Neural cell (in vitro differentiated cells): Measurements from ENCODE around the gene BTD. TPM values are rescaled to one million over a fixed set of nuclear protein-coding genes. Genes with fewer than 3 reads are reported as not detected.

Source experiments
- H2AFZ ChIP-seq: fragments of 200-600, 300-800 bp; sonication (generic), shearing (Covaris generic); 2 replicates; pipeline ENCODE4 v1.6.0; 2014; ENCODE audit warnings: low read depth, mild to moderate bottlenecking, antibody characterized with exemption, low read length, moderate library complexity
- H3F3A ChIP-seq: fragments of 200-600 bp; shearing (Covaris generic); 2 replicates; pipeline ENCODE4 v1.6.1; 2016; ENCODE audit warnings: mild to moderate bottlenecking, moderate library complexity, mixed read lengths, antibody characterized with exemption, low read length; ENCODE audit not compliant: insufficient read depth, poor library complexity, severe bottlenecking
- H3K27ac ChIP-seq: fragments of 200-600, 300-800 bp; sonication (generic), shearing (Covaris generic); 2 replicates; pipeline ENCODE4 v1.5.1; 2014; ENCODE audit warnings: mild to moderate bottlenecking, low read length, moderate library complexity
- H3K27me3 ChIP-seq: fragments of 300-800, 200-600 bp; sonication (generic), shearing (Covaris generic); 2 replicates; pipeline ENCODE4 v1.6.0; 2014; ENCODE audit warnings: mild to moderate bottlenecking, low read depth, low read length, moderate library complexity; ENCODE audit not compliant: insufficient read depth
- H3K36me3 ChIP-seq: fragments of 300-800, 200-600 bp; sonication (generic), shearing (Covaris generic); 2 replicates; pipeline ENCODE4 v1.5.1; 2014; ENCODE audit warnings: mild to moderate bottlenecking, antibody characterized with exemption, low read length, moderate library complexity; ENCODE audit not compliant: insufficient read depth
- H3K4me2 ChIP-seq: fragments of 300-800, 200-600 bp; sonication (generic), shearing (Covaris generic); 2 replicates; pipeline ENCODE4 v1.6.0; 2014; ENCODE audit warnings: mild to moderate bottlenecking, low read length
- H3K4me3 ChIP-seq: fragments of 300-800, 200-600 bp; sonication (generic), shearing (Covaris generic); 2 replicates; pipeline ENCODE4 v1.5.1; 2014; ENCODE audit warnings: mild to moderate bottlenecking, low read length, moderate library complexity
- H3K79me2 ChIP-seq: fragments of 200-600 bp; shearing (Covaris generic); replicated peaks from 2 replicates; pipeline ENCODE4 v1.6.0; 2014; ENCODE audit warnings: mild to moderate bottlenecking, low read length, moderate library complexity; ENCODE audit not compliant: insufficient read depth
- H3K9ac ChIP-seq: fragments of 300-800, 200-600 bp; sonication (generic), shearing (Covaris generic); 2 replicates; pipeline ENCODE4 v1.6.1; 2016; ENCODE audit warnings: mild to moderate bottlenecking, low read length, mixed read lengths
- H3K9me2 ChIP-seq: fragments of 200-600 bp; shearing (Covaris generic); 2 replicates; pipeline ENCODE4 v1.6.1; 2016; ENCODE audit warnings: mild to moderate bottlenecking, low read length, mixed read lengths; ENCODE audit not compliant: insufficient read depth
- H3K9me3 ChIP-seq: fragments of 200-600, 300-800 bp; sonication (generic), shearing (Covaris generic); 2 replicates; pipeline ENCODE4 v1.6.1; 2016; ENCODE audit warnings: mild to moderate bottlenecking, mixed run types, low read length, moderate library complexity, mixed read lengths
- H4K20me1 ChIP-seq: fragments of 200-600 bp; shearing (Covaris generic); 2 replicates; pipeline ENCODE4 v1.6.1; 2016; ENCODE audit warnings: mild to moderate bottlenecking, mixed run types; ENCODE audit not compliant: insufficient read depth
- CTCF ChIP-seq: fragments of 450-650 bp; IDR thresholded peaks from 2 replicates; pipeline ENCODE4 v1.5.1; 2014; ENCODE audit warnings: antibody characterized with exemption, mild to moderate bottlenecking, moderate library complexity; ENCODE audit not compliant: poor library complexity, severe bottlenecking
- EP300 ChIP-seq: fragments of 450-650 bp; conservative IDR thresholded peaks from 2 replicates; pipeline ENCODE4 v1.6.1; 2014; ENCODE audit warnings: antibody characterized with exemption, mild to moderate bottlenecking, moderate library complexity; ENCODE audit not compliant: poor library complexity, severe bottlenecking
- EZH2 ChIP-seq: fragments of 200-600, 300-800 bp; shearing (Covaris generic), sonication (generic); IDR thresholded peaks from 2 replicates; pipeline ENCODE4 v1.6.1; 2014; ENCODE audit warnings: antibody characterized with exemption, low read length, borderline replicate concordance, mild to moderate bottlenecking; ENCODE audit not compliant: insufficient read depth, poor library complexity, severe bottlenecking
- MXI1 ChIP-seq: fragments of 450-650 bp; conservative IDR thresholded peaks from 2 replicates; pipeline ENCODE4 v1.6.1; 2014; ENCODE audit warnings: antibody characterized with exemption, mild to moderate bottlenecking; ENCODE audit not compliant: poor library complexity, severe bottlenecking
- POLR2AphosphoS5 ChIP-seq: IDR thresholded peaks from 2 replicates; pipeline ENCODE4 v1.6.1; 2012
- RAD21 ChIP-seq: fragments of 450-650 bp; conservative IDR thresholded peaks from 2 replicates; pipeline ENCODE4 v1.6.1; 2014; ENCODE audit warnings: antibody characterized with exemption, mild to moderate bottlenecking, moderate library complexity
- REST ChIP-seq: IDR thresholded peaks from 2 replicates; pipeline ENCODE4 v1.6.1; 2012; ENCODE audit warnings: borderline replicate concordance
- SMC3 ChIP-seq: fragments of 450-650 bp; conservative IDR thresholded peaks from 2 replicates; pipeline ENCODE4 v1.6.1; 2014; ENCODE audit warnings: antibody characterized with exemption, mild to moderate bottlenecking, moderate library complexity; ENCODE audit not compliant: poor library complexity
- TAF1 ChIP-seq: IDR thresholded peaks from 2 replicates; pipeline ENCODE4 v1.6.1; 2012; ENCODE audit warnings: low read depth
- polyA plus RNA-seq: library from polyadenylated mRNA; depleted of rRNA; stranded (reverse); fragments of >200 nt; gene quantifications from 2 replicates; pipeline ENCODE4 v1.2.3, GENCODE V29; 2014

BTD gene
- polyA plus RNA-seq, 1 donor from 2014 or later, result 4.6 TPM

GRCh38 chr3:15685927-15686326, 84.4 kb downstream of the BTD start:
- H3K4me2 ChIP-seq, result no peak overlapping the region
- no peaks in the 10 kb centered on the region for H3K9me3 ChIP-seq
- H3K36me3 ChIP-seq, result no peaks in the 10 kb centered on the region
- H3K79me2 ChIP-seq, result no peaks in the 10 kb centered on the region
- H3K27ac ChIP-seq, result no peak overlapping the region
- H3K4me3 ChIP-seq, result no peak overlapping the region
- no peaks in the 10 kb centered on the region for H4K20me1 ChIP-seq
- no peaks in the 10 kb centered on the region for H3F3A ChIP-seq
- H2AFZ ChIP-seq, result no peak overlapping the region
- H3K9me2 ChIP-seq, result no peaks in the 10 kb centered on the region
- no peak overlapping the region for H3K9ac ChIP-seq
- H3K27me3 ChIP-seq, result no peaks in the 10 kb centered on the region
- no peak for TF ChIP-seq EP300
- no peak for TF ChIP-seq REST
- TF ChIP-seq TAF1, result no peak
- no peak for TF ChIP-seq RAD21
- TF ChIP-seq POLR2AphosphoS5, result no peak
- no peak for TF ChIP-seq EZH2
- TF ChIP-seq SMC3, result no peak
- TF ChIP-seq CTCF, result no peak
- no peak for TF ChIP-seq MXI1

GRCh38 chr3:15690230-15690629, 88.7 kb downstream of the BTD start:
- Histone ChIP-seq H2AFZ (no peak overlapping the region), H3K9me2 (no peaks in the 10 kb centered on the region), H3K4me3 (no peak overlapping the region), H3K27ac (no peak overlapping the region), H3F3A (no peaks in the 10 kb centered on the region), H3K79me2 (no peaks in the 10 kb centered on the region), H3K36me3 (no peaks in the 10 kb centered on the region), H3K27me3 (no peaks in the 10 kb centered on the region), H4K20me1 (no peaks in the 10 kb centered on the region), H3K9ac (no peak overlapping the region), H3K4me2 (no peak overlapping the region), H3K9me3 (no peaks in the 10 kb centered on the region)
- TF ChIP-seq EZH2 (no peak), SMC3 (no peak), POLR2AphosphoS5 (no peak), MXI1 (no peak), EP300 (no peak), RAD21 (no peak), TAF1 (no peak), CTCF (no peak)
